Measurements from ENCODE around the gene OSM.

The OSM gene

DNA sequence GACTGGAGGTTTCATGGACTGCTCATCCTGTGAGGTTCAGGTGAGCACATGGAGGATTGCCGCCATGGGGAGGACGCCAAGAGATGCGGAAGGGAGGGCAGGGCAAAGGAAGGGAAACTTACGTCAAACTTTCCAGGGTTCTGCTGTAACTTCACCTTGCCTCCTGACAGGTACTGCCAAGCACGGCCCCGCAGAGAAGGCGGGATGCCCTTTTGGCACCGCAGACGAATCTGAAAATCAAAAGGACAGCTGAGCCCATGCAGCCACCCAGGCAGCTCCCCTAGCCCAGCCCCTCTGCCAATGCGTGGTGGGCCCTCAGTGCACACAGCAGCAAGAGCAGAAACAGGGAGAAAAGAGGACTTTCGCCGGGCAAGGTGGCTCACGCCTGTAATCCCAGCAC is 32.7 kb upstream of the OSM start:
- no peak overlapping the region for H3K4me3 ChIP-seq (ENCODE audit: low read depth, low read length)
- no peak for DNase-seq (ENCODE audit: low read depth)

- H3K4me3 ChIP-seq (ENCODE audit: low read depth, low read length) = no peak overlapping the region
- DNase-seq (ENCODE audit: low read depth) = no peak
Observed at GRCh38 chr22:30297991-30298701, 31.5 kb upstream of the OSM start.

GRCh38 chr22:30297276-30297990 is 30.8 kb upstream of the OSM start:
- no peak overlapping the region for H3K4me3 ChIP-seq (ENCODE audit: low read depth, low read length)
- DNase-seq (ENCODE audit: low read depth) = no peak

GRCh38 chr22:30296833-30297232 is 30.2 kb upstream of the OSM start:
- DNase-seq (ENCODE audit: low read depth) = no peak
- H3K4me3 ChIP-seq (ENCODE audit: low read depth, low read length) = no peak overlapping the region

DNA sequence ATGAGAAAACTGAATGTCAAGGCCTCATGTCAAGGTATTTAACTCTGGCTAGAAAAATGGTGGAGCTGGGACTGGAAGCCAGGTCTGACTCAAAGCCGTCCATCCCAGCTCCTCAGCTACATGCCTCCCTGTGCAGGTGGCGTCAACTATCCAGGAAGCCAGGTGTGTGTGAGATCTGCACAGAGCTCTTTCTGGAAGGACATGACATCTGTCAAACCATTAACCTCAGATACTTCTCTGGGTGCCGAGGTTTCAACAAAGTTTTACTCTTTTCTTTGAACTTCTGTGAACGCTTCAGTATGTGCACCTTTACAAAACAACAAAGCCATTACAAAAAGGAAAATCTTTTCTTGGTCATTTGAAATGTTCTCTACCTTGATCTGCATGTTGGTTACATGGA is 29.7 kb upstream of the OSM start:
- H3K4me3 ChIP-seq (ENCODE audit: low read depth, low read length) = no peak overlapping the region
- DNase-seq (ENCODE audit: low read depth) = no peak

GRCh38 chr22:30295576-30295975 is 28.9 kb upstream of the OSM start:
- no peak overlapping the region for H3K4me3 ChIP-seq (ENCODE audit: low read depth, low read length)
- DNase-seq (ENCODE audit: low read depth) = no peak

GRCh38 chr22:30294830-30295229 is 28.2 kb upstream of the OSM start:
- DNase-seq (ENCODE audit: low read depth) = no peak
- no peak overlapping the region for H3K4me3 ChIP-seq (ENCODE audit: low read depth, low read length)

DNA sequence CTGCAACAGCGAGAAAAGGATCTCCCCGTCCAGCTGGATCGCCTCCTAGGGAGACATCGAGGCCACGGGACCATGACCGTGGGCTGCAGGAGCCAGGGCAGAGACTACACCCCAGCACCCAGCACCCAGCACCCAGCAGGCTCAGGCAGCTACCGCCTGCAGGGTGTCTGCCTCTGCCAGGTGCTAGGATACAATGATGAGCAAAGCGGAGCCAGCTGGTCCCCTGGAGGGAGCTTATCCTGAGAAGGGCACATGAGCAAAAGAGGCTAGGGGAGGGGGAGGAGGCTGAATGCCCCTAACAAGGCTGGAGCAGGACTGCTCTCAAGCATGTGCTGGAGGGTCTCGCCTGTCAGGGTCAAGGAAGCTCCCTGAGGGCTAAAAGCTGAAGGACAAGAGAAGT is 27.4 kb upstream of the OSM start:
- no peak overlapping the region for H3K4me3 ChIP-seq (ENCODE audit: low read depth, low read length)
- DNase-seq (ENCODE audit: low read depth) = no peak

DNA sequence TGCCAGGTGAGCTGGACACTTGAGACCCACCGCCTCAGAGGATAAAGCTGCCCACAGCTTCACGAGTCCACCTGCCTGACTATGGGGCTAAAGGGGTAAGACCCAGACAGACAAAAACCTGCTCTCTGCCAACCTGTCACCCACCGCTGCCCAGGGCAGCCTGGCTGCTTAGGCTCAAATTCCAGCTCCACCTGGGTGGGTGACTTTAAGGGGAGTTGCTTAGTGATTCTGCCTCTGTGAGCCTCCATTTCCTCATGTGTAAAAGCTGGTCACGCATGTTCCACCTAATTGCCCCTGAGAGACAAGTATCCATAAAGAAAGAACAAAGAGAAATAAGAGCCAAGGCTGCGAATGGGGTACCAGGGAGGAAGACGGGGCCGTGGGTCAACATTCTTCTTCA is 26.4 kb upstream of the OSM start:
- DNase-seq (ENCODE audit: low read depth) = no peak
- H3K4me3 ChIP-seq (ENCODE audit: low read depth, low read length) = no peak overlapping the region

DNA sequence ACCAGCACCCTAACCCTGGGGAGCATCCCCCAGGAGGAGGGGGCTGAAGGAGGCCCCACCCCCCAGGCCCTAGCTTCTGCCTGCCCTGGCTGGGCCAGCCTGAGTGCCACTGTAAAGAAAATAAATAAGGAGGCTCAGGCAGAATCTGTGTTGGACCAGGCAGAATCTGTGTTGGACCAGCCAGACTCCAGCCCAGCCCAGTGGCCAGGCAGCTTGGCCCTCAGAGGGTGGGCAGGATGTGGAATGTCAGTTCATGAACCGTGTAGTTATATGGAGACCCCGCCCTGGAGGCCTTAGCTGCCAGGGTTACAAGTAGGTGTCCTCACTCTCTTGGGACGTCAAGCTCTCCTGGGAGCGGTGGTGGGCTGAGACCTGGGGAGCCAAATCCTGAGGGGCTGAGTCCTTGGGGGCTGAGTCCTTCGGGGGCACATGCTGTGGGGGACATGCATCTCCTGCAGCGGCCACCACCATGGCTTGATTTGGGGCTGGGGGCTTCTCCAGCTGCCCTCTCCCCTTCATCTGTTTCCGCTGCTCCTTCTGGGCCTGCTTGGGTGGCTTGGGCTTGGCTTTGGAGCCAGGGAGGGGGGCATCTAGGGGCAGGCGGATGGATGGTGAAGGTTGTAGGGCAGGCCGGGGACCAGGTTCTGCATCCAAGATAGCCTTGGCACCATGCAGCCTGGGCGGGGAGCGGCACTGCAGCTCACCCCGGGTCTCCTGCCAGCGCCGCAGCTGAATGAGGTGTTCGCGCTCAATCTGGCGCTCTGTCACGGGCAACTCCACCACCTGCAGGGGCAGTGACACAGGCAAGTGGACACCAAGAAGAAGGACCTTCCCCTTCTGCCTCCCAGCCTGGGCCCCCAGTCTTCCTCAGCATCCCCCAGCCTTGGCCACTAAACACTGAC is 25.7 kb upstream of the OSM start:
- no peak overlapping the region for H3K4me3 ChIP-seq (ENCODE audit: low read depth, low read length)
- DNase-seq (ENCODE audit: low read depth) = no peak

GRCh38 chr22:30291058-30291892 is 24.6 kb upstream of the OSM start:
- DNase-seq (ENCODE audit: low read depth) = no peak
- H3K4me3 ChIP-seq (ENCODE audit: low read depth, low read length) = no peak overlapping the region

- DNase-seq (ENCODE audit: low read depth) = no peak
- H3K4me3 ChIP-seq (ENCODE audit: low read depth, low read length) = no peak overlapping the region
Observed at GRCh38 chr22:30290342-30291057, 23.8 kb upstream of the OSM start.

- no peak for DNase-seq (ENCODE audit: low read depth)
- peak overlapping the region; percentile 40 for H3K4me3 ChIP-seq (ENCODE audit: low read depth, low read length)
Observed at GRCh38 chr22:30289980-30290313, 23.3 kb upstream of the OSM start.

- DNase-seq (ENCODE audit: low read depth) = peak; percentile 95
Observed at GRCh38 chr22:30289141-30289979, 22.7 kb upstream of the OSM start, which contains the start of gene CASTOR1. CASTOR1 (minus strand) TSS chr22:30289505; CDS start chr22:30289497, 8 bp downstream.

DNA sequence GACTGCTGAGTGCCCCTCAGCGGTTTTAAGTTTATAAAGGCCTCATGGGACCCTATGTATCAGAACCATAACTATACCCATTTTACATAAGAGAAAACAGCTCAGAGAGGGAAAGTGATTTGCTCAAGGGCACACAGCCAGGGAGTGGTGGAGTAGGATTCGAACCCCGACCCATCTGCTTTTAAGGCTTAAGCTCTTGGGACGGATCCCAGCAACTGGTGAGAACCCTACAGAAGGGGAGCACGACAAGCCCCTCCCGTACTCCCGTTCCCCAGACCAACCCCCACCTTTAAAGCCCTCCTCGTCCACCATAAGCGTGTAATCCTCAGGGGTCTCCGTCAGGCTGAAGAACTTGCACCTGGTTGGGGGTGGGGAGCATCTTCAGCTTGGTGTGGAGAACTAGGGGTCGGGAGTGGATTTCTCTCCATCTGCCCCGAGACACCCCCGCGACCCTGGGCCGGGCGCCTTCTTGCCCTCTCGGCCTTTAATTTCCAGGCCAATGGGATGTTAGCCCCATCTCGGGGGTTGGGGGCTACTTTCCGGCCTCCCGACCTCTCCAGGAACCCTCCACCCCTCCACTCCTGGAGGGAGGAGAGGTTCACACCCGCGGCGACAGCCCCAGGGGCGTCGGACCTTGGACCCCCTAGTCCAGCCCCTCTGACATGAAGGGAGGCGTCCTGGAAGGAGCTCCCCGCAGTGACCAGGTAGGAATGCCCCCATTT is 21.9 kb upstream of the OSM start:
- no peak for DNase-seq (ENCODE audit: low read depth)
- H3K4me3 ChIP-seq (ENCODE audit: low read depth, low read length) = peak overlapping the region; percentile 92

More at GRCh38 chr22:30289141-30289979, 22.7 kb upstream of the OSM start, which contains the start of gene CASTOR1:
- peak within 1 kb of the TSS; percentile 92 for H3K4me3 ChIP-seq (ENCODE audit: low read depth, low read length)

GRCh38 chr22:30287648-30288418 is 21.2 kb upstream of the OSM start:
- peak; percentile 79 for DNase-seq (ENCODE audit: low read depth)
- peak overlapping the region; percentile 92 for H3K4me3 ChIP-seq (ENCODE audit: low read depth, low read length)
